G401 (cell line): Measurements from ENCODE around the gene KCND2. TPM values are rescaled to one million over a fixed set of nuclear protein-coding genes. Genes with fewer than 3 reads are reported as not detected.
"Not testable (repeated sequence)": the region's sequence is repeated elsewhere in the genome, so short reads cannot be mapped to it uniquely, and the experiment has no call there.

Source experiments
- DNase-seq: peaks from one replicate; pipeline ENCODE4 v3.0.0-alpha.2; 2015; ENCODE audit warnings: low spot score
- in situ Hi-C: cut with HindIII; loops from 2 replicates; pipeline ENCODE4 v1.10.0; 2016; ENCODE audit warnings: low sequenced_read_pairs, mixed read lengths
- total RNA-seq: library from RNA; depleted of rRNA; stranded (reverse); fragments of >200 nt; shearing (Covaris generic); gene quantifications from 2 replicates; pipeline ENCODE4 v1.2.3, GENCODE V29; 2014; rRNA removed

The KCND2 gene
- not detected in 2 replicates for total RNA-seq

- DNase-seq = peak; percentile 69
- in situ Hi-C loops = no loop called here
Measured at GRCh38 chr7:120272701-120273475, at the start of gene KCND2. Gene KCND2 (plus strand): TSS chr7:120273175.

GRCh38 chr7:120226188-120226587 lies 46.8 kb upstream of the KCND2 start:
- in situ Hi-C loops = no loop called here
- no peak for DNase-seq

- no peak for DNase-seq
- in situ Hi-C loops = no loop called here
Measured at GRCh38 chr7:120227255-120227654, 45.7 kb upstream of the KCND2 start.

- DNase-seq = no peak
- in situ Hi-C loops = no loop called here
Measured at GRCh38 chr7:120229084-120229483, 43.9 kb upstream of the KCND2 start.

- no peak for DNase-seq
- in situ Hi-C loops = no loop called here
Measured at GRCh38 chr7:120233338-120233737, 39.6 kb upstream of the KCND2 start.

- in situ Hi-C loops = not testable (repeated sequence)
Measured at GRCh38 chr7:120240350-120240749, 32.6 kb upstream of the KCND2 start.

GRCh38 chr7:120241973-120242372 lies 31.0 kb upstream of the KCND2 start:
- DNase-seq = no peak
- in situ Hi-C loops = no loop called here

More at GRCh38 chr7:120240350-120240749, 32.6 kb upstream of the KCND2 start:
- not testable (repeated sequence) for DNase-seq

- peak; percentile 47 for DNase-seq
- in situ Hi-C loops = no loop called here
Measured at GRCh38 chr7:120254845-120255244, 18.1 kb upstream of the KCND2 start.

GRCh38 chr7:120256344-120257070 lies 16.5 kb upstream of the KCND2 start:
- no peak for DNase-seq
- in situ Hi-C loops = no loop called here

GRCh38 chr7:120259386-120259785 lies 13.6 kb upstream of the KCND2 start:
- in situ Hi-C loops = no loop called here
- no peak for DNase-seq

GRCh38 chr7:120260111-120260510 lies 12.9 kb upstream of the KCND2 start:
- in situ Hi-C loops = no loop called here
- DNase-seq = peak; percentile 20

- in situ Hi-C loops = no loop called here
- DNase-seq = peak; percentile 93
Measured at GRCh38 chr7:120272261-120272660, 714 bp upstream of the KCND2 start.

GRCh38 chr7:120273476-120273975 lies 551 bp downstream of the KCND2 start:
- in situ Hi-C loops = no loop called here

GRCh38 chr7:120274482-120274881 lies 1.5 kb downstream of the KCND2 start:
- in situ Hi-C loops = no loop called here
- no peak for DNase-seq

More at GRCh38 chr7:120273476-120273975, 551 bp downstream of the KCND2 start:
- DNase-seq = peak; percentile 85

- in situ Hi-C loops = no loop called here
- no peak for DNase-seq
Measured at GRCh38 chr7:120274899-120275298, 1.9 kb downstream of the KCND2 start.

- in situ Hi-C loops = no loop called here
- peak; percentile 61 for DNase-seq
Measured at GRCh38 chr7:120276720-120277119, 3.7 kb downstream of the KCND2 start.

- DNase-seq = peak; percentile 61
- in situ Hi-C loops = no loop called here
Measured at GRCh38 chr7:120278773-120279172, 5.8 kb downstream of the KCND2 start.

GRCh38 chr7:120280743-120281142 lies 7.8 kb downstream of the KCND2 start:
- in situ Hi-C loops = no loop called here
- DNase-seq = no peak

GRCh38 chr7:120293027-120293426 lies 20.1 kb downstream of the KCND2 start:
- in situ Hi-C loops = no loop called here
- DNase-seq = no peak

GRCh38 chr7:120302190-120302589 lies 29.2 kb downstream of the KCND2 start:
- DNase-seq = no peak
- in situ Hi-C loops = no loop called here
